HPDE6-E6E7 (cell line): ENCODE measurements around the gene GPR31.
"Not testable (repeated sequence)": the region's sequence is repeated elsewhere in the genome, so short reads cannot be mapped to it uniquely, and the experiment has no call there.

Experiments
- DNase-seq: peaks from one replicate; pipeline ENCODE4 v3.0.0; 2011; ENCODE audit warnings: missing footprints; ENCODE audit errors: extremely low spot score

The GPR31 gene, protein sequence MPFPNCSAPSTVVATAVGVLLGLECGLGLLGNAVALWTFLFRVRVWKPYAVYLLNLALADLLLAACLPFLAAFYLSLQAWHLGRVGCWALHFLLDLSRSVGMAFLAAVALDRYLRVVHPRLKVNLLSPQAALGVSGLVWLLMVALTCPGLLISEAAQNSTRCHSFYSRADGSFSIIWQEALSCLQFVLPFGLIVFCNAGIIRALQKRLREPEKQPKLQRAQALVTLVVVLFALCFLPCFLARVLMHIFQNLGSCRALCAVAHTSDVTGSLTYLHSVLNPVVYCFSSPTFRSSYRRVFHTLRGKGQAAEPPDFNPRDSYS

GRCh38 chr6:167157863-167158262, at the start of gene GPR31:
Gene GPR31 (minus strand): TSS chr6:167157980. CDS start chr6:167157831, 149 bp downstream.
- no peak for DNase-seq

DNA sequence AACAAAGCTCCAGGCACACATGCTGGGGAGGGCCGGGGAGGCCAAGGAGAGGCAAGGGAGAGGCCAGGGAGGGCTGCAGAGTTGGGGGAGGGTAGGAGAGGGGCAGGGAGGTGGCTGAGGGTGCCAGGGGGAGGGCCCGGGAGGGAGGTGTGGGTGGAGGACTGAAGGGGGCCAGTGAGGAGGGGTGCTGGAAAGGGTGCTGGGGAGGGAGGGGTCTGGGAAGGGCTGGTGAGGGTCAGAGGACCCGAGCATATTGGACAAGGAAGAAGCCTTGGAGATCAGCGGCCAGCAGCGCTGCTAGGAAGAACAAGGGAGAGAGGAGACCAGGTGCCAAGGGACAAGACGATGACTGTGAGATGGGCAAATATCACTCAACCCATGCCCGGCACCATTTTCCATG, 49.7 kb upstream of the GPR31 start:
- no peak for DNase-seq

DNA sequence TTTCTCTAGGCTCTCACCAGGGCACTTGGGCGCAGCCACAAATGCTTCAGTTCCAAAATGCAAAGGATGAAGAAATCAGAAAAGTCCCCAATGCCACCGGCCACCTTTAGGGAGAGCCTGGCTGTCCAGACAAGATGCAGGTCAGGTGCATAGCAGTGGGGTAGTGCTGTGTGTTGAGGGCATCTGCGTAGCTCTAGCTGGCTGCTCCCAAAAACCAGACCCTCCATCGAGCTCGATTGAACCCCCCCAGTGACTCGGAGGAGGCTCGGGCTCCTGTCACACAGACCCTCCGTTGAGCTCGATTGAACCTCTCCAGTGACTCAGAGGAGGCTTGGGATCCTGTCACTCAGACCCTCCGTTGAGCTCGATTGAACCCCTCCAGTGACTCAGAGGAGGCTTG, 47.5 kb upstream of the GPR31 start:
- not testable (repeated sequence) for DNase-seq

- DNase-seq: not testable (repeated sequence)
Measured at GRCh38 chr6:167204059-167204348, 46.2 kb upstream of the GPR31 start.

- not testable (repeated sequence) for DNase-seq
Measured at GRCh38 chr6:167203261-167204058, 45.7 kb upstream of the GPR31 start.

DNA sequence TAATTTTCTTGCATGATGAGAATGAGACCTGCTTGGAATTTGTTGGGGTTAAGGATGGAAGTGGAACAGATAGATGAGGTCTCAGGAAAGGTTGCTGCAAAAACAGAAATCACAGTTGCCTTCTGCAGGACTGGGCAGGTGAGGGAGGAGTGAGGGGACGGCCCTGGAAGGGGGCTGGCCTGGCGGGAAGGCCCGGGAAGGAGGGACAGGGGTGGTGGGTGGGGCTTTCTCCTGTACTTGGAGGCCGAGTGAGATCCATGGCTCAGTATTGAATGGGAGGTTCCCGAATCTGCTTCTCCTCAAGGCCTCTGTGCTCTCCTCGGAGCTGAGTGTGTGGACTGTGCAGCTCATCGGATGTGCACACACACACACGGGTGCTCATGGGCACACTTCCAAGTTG, 44.8 kb upstream of the GPR31 start:
- DNase-seq: not testable (repeated sequence)

GRCh38 chr6:167200806-167201205, 43.0 kb upstream of the GPR31 start:
- DNase-seq: no peak

DNA sequence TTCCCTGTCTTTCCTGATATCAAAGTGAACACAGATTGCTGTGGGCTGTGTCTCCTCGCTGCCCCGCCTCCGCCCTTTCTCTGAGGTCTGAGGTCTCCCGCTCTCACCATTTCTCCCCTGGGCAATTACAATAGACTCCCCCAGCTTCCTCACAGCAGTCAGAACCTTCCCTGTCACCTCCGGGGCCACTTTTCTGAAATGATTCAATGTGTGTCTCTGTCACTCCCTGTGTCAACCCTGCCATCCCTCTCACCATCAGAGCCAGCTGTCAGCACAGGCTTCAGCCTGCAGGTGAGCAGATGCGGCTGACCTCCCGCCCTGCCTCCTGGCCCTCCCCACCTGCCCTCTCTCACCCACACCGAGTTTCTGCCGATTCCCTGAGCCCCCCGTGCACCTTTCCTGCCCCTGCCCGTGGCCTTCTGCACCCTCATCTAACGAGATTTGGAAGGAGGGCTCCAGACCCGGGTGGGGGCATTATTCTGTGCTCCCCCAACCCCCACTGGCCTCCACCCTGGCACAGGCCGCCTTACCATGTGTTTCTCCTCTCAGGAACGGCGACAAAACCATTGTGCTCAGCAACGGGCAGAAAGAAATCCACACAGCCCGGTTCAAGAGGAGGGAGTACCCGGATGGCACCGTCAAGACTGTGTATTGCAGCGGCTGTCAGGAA, 38.3 kb upstream of the GPR31 start:
- DNase-seq: not testable (repeated sequence)

GRCh38 chr6:167193515-167194125, 35.8 kb upstream of the GPR31 start:
- not testable (repeated sequence) for DNase-seq

DNA sequence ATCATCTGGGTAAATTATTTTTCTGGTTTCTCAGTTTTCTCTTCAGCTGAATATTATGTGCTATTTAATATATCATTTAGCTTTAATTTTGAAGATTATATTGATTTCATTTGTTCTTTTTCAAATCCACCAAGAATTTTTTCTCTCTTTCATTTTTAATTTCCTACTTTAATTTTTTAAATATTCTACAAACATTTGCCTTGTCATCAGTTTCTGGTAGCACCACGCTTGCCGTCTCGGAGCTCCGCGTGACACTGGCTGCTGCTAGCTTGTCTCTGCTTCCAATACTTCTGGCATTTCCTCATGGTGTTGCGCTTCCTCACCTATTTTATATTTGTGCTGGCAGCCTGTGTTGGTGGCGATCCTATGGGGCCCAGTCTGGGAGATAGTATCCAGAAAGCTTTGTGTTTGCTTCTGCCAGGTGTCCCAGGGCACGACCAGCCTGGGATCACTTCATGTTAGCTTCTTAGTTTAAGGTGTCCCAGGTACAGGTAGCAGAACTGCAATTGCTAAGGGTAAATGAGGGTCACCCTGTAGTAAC, 33.3 kb upstream of the GPR31 start:
- DNase-seq: not testable (repeated sequence)

- not testable (repeated sequence) for DNase-seq
Measured at GRCh38 chr6:167187275-167187674, 29.5 kb upstream of the GPR31 start.

DNA sequence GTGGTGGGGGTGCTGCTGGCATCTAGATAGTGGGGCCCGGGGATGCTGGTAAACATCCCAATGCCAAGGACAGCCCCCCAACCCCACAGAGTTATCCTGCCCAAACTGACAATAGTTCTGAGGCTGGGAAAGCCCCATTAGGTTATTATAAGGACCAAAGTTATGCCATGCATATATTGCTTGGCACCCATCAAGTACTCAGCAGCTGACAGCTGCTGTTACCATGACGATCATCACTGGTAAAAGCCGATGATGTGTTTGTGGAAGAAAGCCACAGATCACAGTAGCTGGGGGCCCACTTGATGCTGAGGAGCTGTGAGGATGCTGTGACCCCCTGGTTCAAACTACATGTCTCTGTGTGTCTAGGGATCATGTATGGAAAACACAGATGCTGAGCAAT, 27.3 kb upstream of the GPR31 start:
- DNase-seq: not testable (repeated sequence)

GRCh38 chr6:167182913-167183314, 25.1 kb upstream of the GPR31 start:
- DNase-seq: not testable (repeated sequence)

DNA sequence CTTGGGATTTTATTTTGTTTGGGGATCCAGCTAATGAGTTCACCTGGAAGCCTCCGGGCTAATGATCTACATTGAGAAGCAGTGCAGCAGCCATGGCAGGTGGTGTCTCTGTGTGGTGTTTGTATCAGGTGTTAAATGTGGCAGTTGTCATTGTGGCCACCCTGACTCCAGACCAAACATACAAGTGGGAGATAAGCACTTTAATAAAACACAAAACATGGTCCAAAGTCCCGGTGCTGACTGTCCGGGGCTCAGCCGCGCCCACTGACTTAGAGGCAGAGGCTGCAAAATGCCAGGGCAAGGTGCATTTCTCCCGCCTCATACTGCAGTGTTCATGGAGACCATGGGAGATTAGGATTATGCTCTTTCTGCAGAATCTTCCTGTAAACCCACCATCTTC, 23.6 kb upstream of the GPR31 start:
- DNase-seq: not testable (repeated sequence)

GRCh38 chr6:167180086-167180485, 22.3 kb upstream of the GPR31 start:
- not testable (repeated sequence) for DNase-seq

DNA sequence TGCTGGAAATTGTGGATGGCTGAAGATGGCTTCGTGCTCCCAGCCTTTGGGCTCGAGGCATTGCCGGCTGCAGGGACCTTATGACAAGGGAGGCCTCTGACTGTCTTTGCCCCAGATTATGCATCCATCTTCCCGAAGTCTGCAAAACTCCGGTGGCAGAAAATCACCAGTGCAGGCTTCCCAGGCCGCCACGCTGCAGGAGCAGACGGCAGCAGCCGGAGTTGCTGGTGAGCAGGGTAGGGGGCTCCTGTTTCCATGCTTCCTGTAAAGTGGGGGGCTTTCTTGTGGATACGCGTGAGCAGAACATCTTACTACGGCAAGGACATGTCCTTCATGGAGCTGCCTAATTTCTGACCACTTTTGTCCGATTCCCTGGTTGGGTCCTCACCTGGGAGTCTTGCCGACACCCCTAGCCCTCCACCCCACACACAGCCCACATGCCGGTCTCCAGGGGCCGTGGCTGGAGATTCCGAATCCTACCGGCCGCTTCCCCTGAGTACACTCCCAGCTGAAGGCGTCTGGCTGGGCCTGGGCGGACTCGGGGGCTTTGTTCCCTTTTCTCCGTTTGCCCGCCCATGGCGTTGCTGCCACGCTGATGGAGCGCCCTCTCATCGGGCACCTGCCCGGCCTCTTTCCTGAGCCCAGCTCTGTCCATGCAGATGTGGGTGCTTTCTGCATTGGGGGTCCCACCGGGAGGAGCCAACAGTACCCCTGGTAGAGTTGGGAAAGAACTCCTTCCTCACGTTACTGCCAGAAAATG, 21.3 kb upstream of the GPR31 start:
- DNase-seq: not testable (repeated sequence)

DNA sequence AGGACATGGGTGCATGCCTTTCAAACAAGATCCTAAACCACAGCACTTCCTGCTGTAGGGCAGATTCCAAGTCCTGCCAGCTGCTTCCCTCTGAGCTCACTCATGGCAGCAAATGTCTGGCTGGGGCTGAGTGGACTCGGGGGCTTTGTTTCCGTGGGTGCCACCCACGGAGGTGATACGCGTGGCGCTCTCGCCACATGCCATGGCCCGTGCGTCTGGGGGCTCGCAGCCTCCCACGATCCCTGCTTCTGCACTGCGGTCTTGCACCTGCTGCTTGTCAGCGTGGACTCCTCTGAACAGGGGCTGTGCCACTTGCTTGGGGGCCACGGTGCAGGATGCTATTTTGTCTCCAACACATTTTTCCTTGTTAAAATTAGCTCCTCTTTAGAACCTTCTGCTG, 19.5 kb upstream of the GPR31 start:
- not testable (repeated sequence) for DNase-seq

DNA sequence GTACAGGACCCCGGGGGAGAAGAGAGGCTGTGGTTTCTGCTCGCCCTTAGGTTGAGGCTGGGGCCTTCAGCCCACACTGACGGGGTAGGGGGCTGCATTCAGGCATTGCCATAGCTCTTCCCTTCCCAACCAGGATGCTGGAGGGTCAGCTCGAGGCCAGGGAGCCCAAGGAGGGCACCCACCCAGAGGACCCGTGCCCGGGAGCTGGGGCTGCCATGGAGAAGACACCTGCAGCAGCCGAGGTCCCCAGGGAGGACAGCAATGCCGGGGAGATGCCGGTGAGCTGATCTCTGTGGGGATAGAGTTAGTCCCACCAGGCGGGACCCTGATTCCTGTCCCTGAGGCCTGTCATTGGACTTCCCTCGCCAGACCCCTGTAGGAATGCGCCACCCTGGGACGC, 14.2 kb upstream of the GPR31 start:
- not testable (repeated sequence) for DNase-seq

- DNase-seq: not testable (repeated sequence)
Measured at GRCh38 chr6:167171300-167171699, 13.5 kb upstream of the GPR31 start.

DNA sequence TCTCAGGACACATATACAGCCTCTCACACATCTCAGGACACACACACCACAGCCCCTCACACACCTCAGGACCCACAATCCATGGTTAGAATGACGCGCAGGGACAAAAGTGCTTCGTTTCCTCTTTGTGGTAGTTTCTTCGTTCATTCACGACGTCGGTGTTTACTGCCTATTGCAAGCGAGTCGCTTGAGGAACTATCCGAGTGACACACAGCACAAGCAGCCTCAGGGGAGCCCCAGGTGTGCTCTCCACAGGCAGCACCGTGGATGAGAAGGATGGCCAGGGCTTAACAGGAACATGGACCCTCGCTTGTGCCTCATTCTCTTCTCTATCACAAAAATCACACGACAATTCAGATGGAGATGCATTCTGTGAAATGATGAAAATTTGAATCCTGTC, 12.1 kb upstream of the GPR31 start:
- not testable (repeated sequence) for DNase-seq

- DNase-seq: not testable (repeated sequence)
Measured at GRCh38 chr6:167168296-167168695, 10.5 kb upstream of the GPR31 start.
